GM12891 (cell line): ENCODE data around the gene BANF2.

Experiments
- POLR2AphosphoS5 ChIP-seq: IDR thresholded peaks from 2 replicates; pipeline ENCODE4 v1.6.1; 2011; ENCODE audit warnings: low read depth, low read length, control low read depth
- SPI1 ChIP-seq: IDR thresholded peaks from 2 replicates; pipeline ENCODE4 v1.6.1; 2011; ENCODE audit warnings: low read depth, low read length, control low read depth

DNA sequence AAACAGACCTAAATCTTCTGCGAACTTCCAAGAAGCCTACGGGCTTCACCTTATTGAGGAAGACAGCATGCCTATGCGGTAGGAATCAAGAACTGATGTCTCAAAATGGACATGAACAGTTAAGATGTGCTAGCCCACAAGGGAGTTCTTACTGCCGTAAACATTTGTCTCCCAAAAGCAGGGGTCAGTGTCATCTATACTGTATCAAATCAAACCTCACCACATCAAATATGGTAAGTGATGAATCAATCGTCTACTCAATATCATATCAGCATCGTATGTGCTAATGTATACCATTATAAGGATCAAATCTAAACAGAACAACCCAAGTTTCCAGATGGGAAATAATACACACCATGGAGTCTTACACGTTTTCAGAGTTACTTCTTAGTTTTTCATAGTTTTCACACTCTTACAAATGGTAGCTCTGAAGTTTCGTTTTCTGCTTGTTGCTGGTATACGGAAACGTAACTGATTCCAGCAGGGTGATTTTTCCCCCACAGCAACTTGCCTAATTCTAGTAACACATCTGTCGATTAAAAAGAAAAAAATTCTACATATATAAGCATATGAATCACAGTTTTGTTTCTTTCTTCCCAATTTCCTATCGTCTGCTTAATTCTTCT lies 30.3 kb upstream of the BANF2 start:
- TF ChIP-seq POLR2AphosphoS5: no peak
- TF ChIP-seq SPI1: no peak
